GM13977 (cell line): ENCODE measurements around the gene ZNF771.

Experiments
- DNase-seq: peaks from one replicate; pipeline ENCODE4 v3.0.0; 2012; ENCODE audit warnings: low spot score
- in situ Hi-C: fragments of 300-500 bp; cut with MboI; formaldehyde crosslinking; loops from one replicate; pipeline ENCODE4 v1.12.0; 2022; ENCODE audit warnings: low sequenced_read_pairs, low pct_unique_long_range_greater_than_20kb, mixed read lengths, inconsistent platforms; ENCODE audit not compliant: unreplicated experiment
- TF ChIP-seq, protein P1 (sequence below): IDR thresholded peaks from 2 replicates; pipeline ENCODE4 v1.5.1; 2012; ENCODE audit warnings: mild to moderate bottlenecking, control low read depth; ENCODE audit not compliant: insufficient read depth; ENCODE audit errors: extremely low read depth, missing control alignments

ZNF771 gene

GRCh38 chr16:30413112-30413806 is 5.9 kb downstream of the ZNF771 start:
- TF ChIP-seq, protein P1, sequence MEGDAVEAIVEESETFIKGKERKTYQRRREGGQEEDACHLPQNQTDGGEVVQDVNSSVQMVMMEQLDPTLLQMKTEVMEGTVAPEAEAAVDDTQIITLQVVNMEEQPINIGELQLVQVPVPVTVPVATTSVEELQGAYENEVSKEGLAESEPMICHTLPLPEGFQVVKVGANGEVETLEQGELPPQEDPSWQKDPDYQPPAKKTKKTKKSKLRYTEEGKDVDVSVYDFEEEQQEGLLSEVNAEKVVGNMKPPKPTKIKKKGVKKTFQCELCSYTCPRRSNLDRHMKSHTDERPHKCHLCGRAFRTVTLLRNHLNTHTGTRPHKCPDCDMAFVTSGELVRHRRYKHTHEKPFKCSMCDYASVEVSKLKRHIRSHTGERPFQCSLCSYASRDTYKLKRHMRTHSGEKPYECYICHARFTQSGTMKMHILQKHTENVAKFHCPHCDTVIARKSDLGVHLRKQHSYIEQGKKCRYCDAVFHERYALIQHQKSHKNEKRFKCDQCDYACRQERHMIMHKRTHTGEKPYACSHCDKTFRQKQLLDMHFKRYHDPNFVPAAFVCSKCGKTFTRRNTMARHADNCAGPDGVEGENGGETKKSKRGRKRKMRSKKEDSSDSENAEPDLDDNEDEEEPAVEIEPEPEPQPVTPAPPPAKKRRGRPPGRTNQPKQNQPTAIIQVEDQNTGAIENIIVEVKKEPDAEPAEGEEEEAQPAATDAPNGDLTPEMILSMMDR: no peak
- in situ Hi-C loops: loop anchor here (25.0 kb wide), 1 partner anchor 301 kb away; the partner anchor contains the start of genes GDPD3 and MAPK3
- no peak for DNase-seq

- TF ChIP-seq, protein P1: no peak
- DNase-seq: no peak
- in situ Hi-C loops: loop anchor here (25.0 kb wide), 1 partner anchor 302 kb away; the partner anchor contains the start of genes GDPD3 and MAPK3
These were observed 6.8 kb downstream of the ZNF771 start for GRCh38 chr16:30414159-30414558.

GRCh38 chr16:30416047-30416603 is 8.7 kb downstream of the ZNF771 start:
- in situ Hi-C loops: loop anchor here (25.0 kb wide), 1 partner anchor 304 kb away; the partner anchor contains the start of genes GDPD3 and MAPK3
- no peak for DNase-seq
- TF ChIP-seq, protein P1: no peak

DNA sequence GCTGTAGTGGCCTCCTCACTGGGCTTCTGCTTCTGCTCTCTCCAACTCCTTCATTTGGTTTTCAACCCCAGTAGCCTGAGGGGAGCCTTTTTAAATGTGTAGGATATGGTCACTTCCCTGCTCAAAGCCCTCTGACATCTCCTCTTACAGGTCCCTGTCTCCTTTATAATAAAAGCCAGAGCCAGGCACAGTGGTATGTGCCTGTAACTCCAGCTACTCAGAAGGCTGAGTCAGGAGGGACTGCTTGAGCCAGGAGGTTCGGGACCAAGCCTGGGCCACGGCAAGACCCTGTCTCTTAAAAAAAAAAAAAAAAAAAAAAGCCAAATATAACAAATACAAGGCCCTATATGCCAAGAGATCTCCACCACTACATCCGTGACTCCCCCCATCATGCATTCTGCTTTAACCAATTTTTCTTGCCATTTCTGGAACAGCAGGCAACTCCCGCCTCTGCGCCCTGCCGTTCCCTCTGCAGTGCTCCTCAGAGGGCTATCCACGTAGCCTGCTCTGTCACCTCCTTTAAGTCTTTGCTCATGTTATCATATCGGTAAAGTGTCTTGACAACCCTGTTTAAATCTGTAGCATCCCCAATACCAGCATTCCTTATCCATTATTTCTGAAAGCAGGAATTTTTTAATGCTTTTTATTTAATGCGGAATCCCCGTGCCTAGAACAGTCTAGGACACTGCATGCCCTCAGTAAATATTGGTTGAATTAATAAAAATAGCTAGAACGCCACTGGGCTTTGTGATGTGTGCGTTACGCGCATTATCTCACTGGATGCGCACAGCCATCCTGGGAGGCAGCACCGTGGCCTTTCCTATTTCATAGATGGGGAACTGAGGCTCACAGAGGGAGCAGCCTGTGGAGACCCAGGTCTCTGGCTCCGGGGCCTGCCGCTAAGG is 9.5 kb downstream of the ZNF771 start:
- in situ Hi-C loops: loop anchor here (25.0 kb wide), 1 partner anchor 305 kb away; the partner anchor contains the start of genes GDPD3 and MAPK3
- no peak for DNase-seq
- TF ChIP-seq, protein P1: no peak

DNA sequence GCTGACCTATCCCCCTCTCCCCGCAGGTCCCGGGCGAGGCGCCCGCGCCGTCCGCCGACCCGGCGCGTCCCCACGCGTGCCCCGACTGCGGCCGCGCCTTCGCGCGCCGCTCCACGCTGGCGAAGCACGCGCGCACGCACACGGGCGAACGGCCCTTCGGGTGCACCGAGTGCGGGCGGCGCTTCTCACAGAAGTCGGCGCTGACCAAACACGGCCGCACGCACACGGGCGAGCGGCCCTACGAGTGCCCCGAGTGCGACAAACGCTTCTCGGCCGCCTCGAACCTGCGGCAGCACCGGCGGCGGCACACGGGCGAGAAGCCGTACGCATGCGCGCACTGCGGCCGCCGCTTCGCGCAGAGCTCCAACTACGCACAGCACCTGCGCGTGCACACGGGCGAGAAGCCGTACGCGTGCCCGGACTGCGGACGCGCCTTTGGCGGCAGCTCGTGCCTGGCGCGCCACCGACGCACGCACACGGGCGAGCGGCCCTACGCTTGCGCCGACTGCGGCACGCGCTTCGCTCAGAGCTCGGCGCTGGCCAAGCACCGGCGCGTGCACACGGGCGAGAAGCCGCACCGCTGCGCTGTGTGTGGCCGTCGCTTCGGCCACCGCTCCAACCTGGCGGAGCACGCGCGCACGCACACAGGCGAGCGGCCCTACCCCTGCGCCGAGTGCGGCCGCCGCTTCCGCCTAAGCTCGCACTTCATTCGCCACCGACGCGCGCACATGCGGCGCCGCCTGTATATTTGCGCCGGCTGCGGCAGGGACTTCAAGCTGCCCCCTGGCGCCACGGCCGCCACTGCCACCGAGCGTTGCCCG is 10.3 kb downstream of the ZNF771 start:
- DNase-seq: peak; percentile 96
- in situ Hi-C loops: loop anchor here (25.0 kb wide), 1 partner anchor 305 kb away; the partner anchor contains the start of genes GDPD3 and MAPK3
- TF ChIP-seq, protein P1: peak; percentile 38
